Measurements from ENCODE around the gene KLK12.

DNA sequence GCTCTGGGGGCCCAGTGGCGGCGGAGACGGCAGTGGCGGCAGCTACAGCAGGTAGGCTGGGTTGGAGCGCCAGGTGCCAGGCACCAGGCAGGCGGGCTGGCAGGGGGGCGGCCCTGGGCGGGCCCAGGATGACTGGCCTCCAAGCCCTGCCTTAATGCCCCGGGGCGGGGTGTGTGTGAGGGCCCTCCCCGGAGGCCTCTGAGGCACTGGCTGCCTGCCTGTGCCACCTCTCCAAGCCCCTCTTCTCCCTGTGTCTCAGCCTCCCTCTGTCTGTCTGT is 8.3 kb downstream of the KLK12 start, which contains the start of gene KLK11:
- TF ChIP-seq POLR2A (IDR thresholded peaks at IDR 0.05): no peak
- TF ChIP-seq, protein P1, sequence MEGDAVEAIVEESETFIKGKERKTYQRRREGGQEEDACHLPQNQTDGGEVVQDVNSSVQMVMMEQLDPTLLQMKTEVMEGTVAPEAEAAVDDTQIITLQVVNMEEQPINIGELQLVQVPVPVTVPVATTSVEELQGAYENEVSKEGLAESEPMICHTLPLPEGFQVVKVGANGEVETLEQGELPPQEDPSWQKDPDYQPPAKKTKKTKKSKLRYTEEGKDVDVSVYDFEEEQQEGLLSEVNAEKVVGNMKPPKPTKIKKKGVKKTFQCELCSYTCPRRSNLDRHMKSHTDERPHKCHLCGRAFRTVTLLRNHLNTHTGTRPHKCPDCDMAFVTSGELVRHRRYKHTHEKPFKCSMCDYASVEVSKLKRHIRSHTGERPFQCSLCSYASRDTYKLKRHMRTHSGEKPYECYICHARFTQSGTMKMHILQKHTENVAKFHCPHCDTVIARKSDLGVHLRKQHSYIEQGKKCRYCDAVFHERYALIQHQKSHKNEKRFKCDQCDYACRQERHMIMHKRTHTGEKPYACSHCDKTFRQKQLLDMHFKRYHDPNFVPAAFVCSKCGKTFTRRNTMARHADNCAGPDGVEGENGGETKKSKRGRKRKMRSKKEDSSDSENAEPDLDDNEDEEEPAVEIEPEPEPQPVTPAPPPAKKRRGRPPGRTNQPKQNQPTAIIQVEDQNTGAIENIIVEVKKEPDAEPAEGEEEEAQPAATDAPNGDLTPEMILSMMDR (IDR thresholded peaks at IDR 0.05): no peak
